GM19239 (cell line): Measurements from ENCODE around the gene FRAS1.
"Not testable (repeated sequence)": the region's sequence is repeated elsewhere in the genome, so short reads cannot be mapped to it uniquely, and the experiment has no call there.

Experiments
- DNase-seq: peaks from one replicate; pipeline ENCODE4 v3.0.0; 2011; ENCODE audit warnings: low spot score; ENCODE audit not compliant: insufficient read length
- FAIRE-seq: peaks from 2 replicates; lab custom pipeline; 2011; peaks lifted over from hg19 to GRCh38; lab: Jason Lieb, UNC

Gene FRAS1

GRCh38 chr4:78152795-78153194 is 95.7 kb downstream of the FRAS1 start:
- DNase-seq, result no peak
- no peak for FAIRE-seq

GRCh38 chr4:78154972-78155590 is 98.0 kb downstream of the FRAS1 start:
- FAIRE-seq, result no peak
- DNase-seq, result no peak

- no peak for DNase-seq
- no peak for FAIRE-seq
Observed at GRCh38 chr4:78155616-78156105, 98.5 kb downstream of the FRAS1 start.

- no peak for FAIRE-seq
- no peak for DNase-seq
Observed at GRCh38 chr4:78156520-78156919, 99.4 kb downstream of the FRAS1 start.

- FAIRE-seq (no peak), DNase-seq (no peak)
Observed at GRCh38 chr4:78162342-78162741, 105.2 kb downstream of the FRAS1 start.

GRCh38 chr4:78162821-78163220 is 105.7 kb downstream of the FRAS1 start:
- FAIRE-seq, result no peak
- no peak for DNase-seq

GRCh38 chr4:78165758-78166157 is 108.6 kb downstream of the FRAS1 start:
- FAIRE-seq, result no peak
- no peak for DNase-seq

GRCh38 chr4:78166622-78167021 is 109.5 kb downstream of the FRAS1 start:
- FAIRE-seq (no peak), DNase-seq (no peak)

GRCh38 chr4:78167510-78167909 is 110.4 kb downstream of the FRAS1 start:
- no peak for FAIRE-seq
- no peak for DNase-seq

- DNase-seq, result no peak
- FAIRE-seq, result no peak
Observed at GRCh38 chr4:78168029-78168428, 110.9 kb downstream of the FRAS1 start.

- no peak for FAIRE-seq
Observed at GRCh38 chr4:78169728-78170127, 112.6 kb downstream of the FRAS1 start.

GRCh38 chr4:78171482-78171881 is 114.4 kb downstream of the FRAS1 start:
- FAIRE-seq (no peak), DNase-seq (no peak)

More at GRCh38 chr4:78169728-78170127, 112.6 kb downstream of the FRAS1 start:
- no peak for DNase-seq

GRCh38 chr4:78174891-78175290 is 117.8 kb downstream of the FRAS1 start:
- DNase-seq (no peak), FAIRE-seq (no peak)

- no peak for FAIRE-seq
Observed at GRCh38 chr4:78179196-78179595, 122.1 kb downstream of the FRAS1 start.

GRCh38 chr4:78181681-78182234 is 124.6 kb downstream of the FRAS1 start:
- DNase-seq, FAIRE-seq: not testable (repeated sequence)

More at GRCh38 chr4:78179196-78179595, 122.1 kb downstream of the FRAS1 start:
- DNase-seq, result no peak

- FAIRE-seq (no peak), DNase-seq (no peak)
Observed at GRCh38 chr4:78184584-78184983, 127.5 kb downstream of the FRAS1 start.

- FAIRE-seq (no peak), DNase-seq (no peak)
Observed at GRCh38 chr4:78185117-78185516, 128.0 kb downstream of the FRAS1 start.

- DNase-seq, result no peak
- FAIRE-seq, result no peak
Observed at GRCh38 chr4:78186597-78187543, 129.7 kb downstream of the FRAS1 start.

GRCh38 chr4:78190068-78190467 is 132.9 kb downstream of the FRAS1 start:
- DNase-seq, result no peak
- FAIRE-seq, result no peak

- DNase-seq, result no peak
- FAIRE-seq, result no peak
Observed at GRCh38 chr4:78190595-78190994, 133.5 kb downstream of the FRAS1 start.

- no peak for DNase-seq
- no peak for FAIRE-seq
Observed at GRCh38 chr4:78197947-78198346, 140.8 kb downstream of the FRAS1 start.
